GM04504 (cell line): Measurements from ENCODE around the gene MRGPRG.

Experiments
- DNase-seq: peaks from one replicate; pipeline ENCODE4 v3.0.0-alpha.2; 2012; ENCODE audit warnings: low read depth

The MRGPRG gene

GRCh38 chr11:3225826-3226750 is 7.5 kb upstream of the MRGPRG start:
- no peak for DNase-seq

- no peak for DNase-seq
Observed at GRCh38 chr11:3225159-3225758, 6.6 kb upstream of the MRGPRG start.

- no peak for DNase-seq
Observed at GRCh38 chr11:3224401-3225057, 5.9 kb upstream of the MRGPRG start.

GRCh38 chr11:3223932-3224381 is 5.3 kb upstream of the MRGPRG start:
- DNase-seq, result no peak

GRCh38 chr11:3222941-3223915 is 4.6 kb upstream of the MRGPRG start:
- DNase-seq, result no peak

GRCh38 chr11:3222003-3222855 is 3.6 kb upstream of the MRGPRG start:
- no peak for DNase-seq

GRCh38 chr11:3221408-3222002 is 2.9 kb upstream of the MRGPRG start:
- DNase-seq, result no peak

GRCh38 chr11:3220521-3221407 is 2.2 kb upstream of the MRGPRG start:
- no peak for DNase-seq

GRCh38 chr11:3220101-3220500 is 1.5 kb upstream of the MRGPRG start:
- no peak for DNase-seq

- DNase-seq, result no peak
Observed at GRCh38 chr11:3219281-3219892, 774 bp upstream of the MRGPRG start.

GRCh38 chr11:3217818-3218482 is 663 bp downstream of the MRGPRG start:
- DNase-seq, result no peak

GRCh38 chr11:3216027-3216525 is 2.5 kb downstream of the MRGPRG start:
- no peak for DNase-seq

- DNase-seq, result no peak
Observed at GRCh38 chr11:3215346-3216026, 3.1 kb downstream of the MRGPRG start.

- no peak for DNase-seq
Observed at GRCh38 chr11:3214420-3214699, 4.3 kb downstream of the MRGPRG start.

- DNase-seq, result no peak
Observed at GRCh38 chr11:3213659-3214419, 4.8 kb downstream of the MRGPRG start.

GRCh38 chr11:3208272-3208671 is 10.3 kb downstream of the MRGPRG start:
- DNase-seq, result no peak
